HG03460 (cell line): ENCODE results near the gene TUG1.

Source experiments
- ATAC-seq: cut with Tn5 transposase; IDR thresholded peaks from one replicate; pipeline ENCODE4 v1.9.1; 2021; ENCODE audit not compliant: unreplicated experiment

Gene TUG1

DNA sequence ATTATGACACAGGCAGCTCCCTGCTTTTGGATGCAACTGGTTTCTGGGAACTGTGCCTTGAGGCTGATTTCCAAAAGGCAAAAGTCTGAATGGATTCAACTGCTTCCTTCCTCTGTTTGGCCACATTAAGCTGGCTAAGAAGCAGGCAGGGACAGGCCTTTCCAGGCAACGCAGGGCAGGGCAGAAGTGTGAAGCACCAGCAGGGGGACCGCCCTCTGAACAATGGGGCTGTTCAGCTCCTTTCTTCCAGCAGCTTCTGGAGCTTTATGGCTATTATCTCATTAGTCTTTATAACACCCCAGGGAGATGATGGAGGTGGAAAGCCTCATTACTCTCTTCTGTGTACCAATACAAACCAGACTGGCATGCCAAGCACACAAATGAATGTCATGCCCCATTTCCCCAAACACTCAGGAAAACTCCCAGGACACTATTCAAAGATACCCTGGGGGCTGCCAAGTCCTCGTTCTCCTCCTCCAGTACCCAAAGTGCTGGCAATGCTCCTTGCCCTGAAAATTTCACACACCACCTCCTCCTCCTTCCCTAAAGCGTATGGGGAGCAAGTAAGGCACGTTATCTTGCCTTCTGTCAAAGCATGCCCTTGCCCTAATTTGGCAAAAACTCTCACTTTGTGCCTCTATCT is 21.8 kb upstream of the TUG1 start:
- no peak for ATAC-seq

DNA sequence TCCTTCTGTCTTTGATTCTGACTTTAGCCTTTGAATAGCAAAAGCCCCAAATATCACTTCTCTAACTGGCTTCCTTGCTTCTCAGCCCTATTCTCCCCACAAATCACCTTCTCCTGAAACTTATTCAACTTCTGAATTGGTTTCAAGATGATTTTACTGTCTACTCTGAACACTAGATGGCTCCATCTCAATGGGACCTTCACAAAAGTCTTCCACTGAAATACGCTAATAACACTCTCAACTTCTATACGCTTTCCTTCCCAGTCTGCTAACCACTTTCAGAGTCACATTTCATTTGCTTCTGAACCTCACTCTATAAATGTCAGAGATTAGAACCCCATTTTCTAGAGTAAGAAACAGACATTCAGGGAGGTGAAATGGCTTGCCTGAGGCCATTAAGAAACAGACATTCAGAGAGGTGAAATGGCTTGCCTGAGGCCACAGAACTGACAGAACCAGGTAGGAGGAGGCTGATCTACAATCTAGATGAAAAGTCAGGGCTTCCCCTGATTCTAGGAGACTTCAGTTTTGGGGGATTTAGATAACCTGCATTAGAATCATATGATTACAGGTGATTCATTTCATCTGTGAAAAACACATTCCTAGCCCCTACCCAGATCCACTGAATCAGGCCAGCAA is 21.1 kb upstream of the TUG1 start:
- no peak for ATAC-seq

DNA sequence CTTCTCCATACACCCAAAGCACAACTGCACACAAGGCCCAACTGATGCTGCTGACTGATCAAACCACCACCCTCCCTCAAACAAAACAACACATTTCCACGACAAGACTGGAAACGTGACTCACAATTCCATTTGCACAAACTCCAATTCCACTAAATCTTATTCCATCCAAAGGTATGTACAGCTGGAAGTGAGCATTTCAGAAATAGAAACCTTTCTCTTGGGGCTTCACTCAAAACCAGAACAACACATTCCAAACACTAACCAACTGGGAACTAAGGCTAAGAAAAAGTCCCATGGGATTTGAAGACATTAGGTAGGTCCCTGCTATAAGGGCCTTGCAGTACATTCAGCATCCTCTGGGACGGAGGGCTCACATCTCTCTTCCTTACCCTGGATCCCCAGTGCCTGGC is 20.1 kb upstream of the TUG1 start:
- no peak for ATAC-seq

DNA sequence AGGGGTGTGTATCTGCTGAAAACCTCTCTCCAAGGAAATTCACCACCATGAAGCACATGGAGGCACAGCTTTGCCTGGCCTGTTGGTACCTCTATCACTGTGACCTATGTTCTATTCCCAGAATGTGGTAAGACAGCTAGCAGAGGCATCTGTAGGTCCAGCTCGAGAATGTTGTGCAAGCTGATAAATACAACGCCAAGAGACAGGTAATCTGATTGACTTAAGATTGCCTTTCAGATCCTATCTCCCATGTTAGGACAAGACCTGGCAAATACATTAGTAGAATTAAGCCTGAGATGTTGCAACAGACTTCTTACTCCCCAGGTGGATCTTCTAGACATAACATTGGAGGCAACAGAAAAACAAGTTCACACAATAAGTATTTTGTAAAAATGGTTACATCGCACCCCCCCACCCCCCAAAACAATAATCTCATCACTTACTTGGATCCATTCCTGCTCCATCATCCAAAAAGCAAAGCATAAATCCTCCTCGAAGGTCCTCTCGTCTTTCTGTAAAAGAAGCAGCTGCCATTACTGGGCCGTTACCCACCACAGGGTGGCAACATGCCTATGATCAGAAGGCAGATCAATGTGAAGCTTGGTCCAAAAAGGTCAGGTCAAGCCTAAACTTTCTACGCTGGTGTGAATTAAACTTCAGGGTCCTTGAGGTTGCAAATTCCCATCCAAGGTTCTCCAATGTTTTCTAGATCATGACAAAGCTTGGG is 19.0 kb upstream of the TUG1 start:
- ATAC-seq = no peak

DNA sequence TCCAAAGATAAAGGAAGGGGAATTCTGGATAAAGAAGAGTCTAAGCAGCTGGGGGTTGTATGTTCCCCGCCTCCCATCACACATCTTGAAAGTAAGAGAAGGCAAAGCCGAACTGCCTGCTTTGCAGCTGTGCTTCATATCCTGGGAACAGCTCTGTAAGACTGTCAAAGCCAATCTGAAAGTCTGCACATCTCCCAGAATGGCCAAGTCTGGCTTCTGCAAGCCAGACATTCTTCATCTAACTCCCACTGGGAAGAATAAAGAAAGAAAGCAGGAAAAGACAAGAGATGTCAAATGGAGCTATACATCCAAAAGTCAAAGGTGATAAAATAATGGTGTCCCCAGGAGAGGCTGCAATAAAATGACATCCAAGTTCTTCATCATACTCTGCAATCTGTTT is 15.9 kb upstream of the TUG1 start:
- no peak for ATAC-seq

DNA sequence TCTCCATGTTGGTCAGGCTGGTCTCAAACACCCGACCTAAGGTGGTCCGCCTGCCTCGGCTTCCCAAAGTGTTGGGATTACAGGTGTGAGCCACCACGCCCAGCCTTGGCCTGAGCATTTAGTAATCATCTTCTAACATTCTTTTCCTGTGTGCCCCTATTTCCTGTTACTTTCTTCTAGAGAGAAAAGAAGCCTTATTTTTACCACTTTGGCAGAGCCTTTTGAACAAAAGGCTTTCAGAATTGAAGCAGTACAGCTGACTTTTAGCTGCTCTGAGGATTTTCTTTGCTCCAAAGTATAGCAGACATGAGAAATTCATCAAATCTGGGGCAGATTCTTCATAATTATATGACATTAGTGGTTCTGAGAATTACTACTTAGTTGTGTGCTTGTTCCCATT is 13.9 kb upstream of the TUG1 start:
- ATAC-seq = no peak

GRCh38 chr22:30964858-30965257 is 4.2 kb upstream of the TUG1 start:
- ATAC-seq = no peak

DNA sequence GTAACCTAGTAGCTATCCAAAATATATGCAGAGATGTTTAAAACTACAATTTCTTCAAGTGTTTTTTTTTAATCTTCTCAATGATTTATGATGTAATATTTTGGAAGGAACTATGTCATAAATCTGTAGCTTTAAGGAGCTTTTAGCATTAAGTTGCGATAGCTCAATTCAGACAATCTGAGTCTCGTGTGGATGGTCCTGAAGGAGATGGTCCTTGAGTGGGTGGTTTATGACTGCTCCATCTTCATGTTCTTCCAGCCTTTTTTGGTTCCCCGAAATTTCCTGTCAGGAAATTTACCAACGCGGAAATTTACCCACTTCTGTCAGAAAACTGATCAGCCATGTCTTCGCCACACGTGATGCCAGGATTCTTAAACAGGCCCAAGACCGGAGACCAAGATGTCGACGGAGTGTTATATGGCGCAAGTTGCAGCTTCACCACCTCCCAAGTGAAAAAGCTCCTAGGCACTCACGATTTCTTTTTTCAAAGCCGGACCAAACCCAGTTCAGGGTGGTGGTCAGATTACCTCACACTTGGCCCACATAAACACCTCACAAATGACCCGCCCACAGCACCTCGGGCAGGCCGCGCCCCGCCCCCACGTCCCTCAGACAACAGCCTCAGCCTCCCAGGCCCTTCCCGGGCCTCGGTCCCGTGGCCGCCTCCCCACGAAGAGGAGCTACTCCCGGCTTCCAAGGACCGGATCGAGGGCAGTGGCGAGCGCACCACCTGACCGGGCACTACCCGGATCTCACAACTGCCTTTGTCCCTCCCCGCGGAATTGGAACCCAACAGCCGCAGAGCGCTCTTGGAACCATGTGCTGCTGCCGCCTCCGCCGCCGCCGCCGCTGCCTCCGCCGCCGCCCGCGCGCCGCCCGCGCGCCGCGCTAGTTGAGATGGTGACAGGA is 796 bp upstream of the TUG1 start, which contains the start of gene MORC2:
Gene MORC2, minus strand, starts transcription at position 760 of the 909 bp plus-strand sequence. CDS start 885 bp downstream, outside the sequence.
- peak; percentile 29 for ATAC-seq

DNA sequence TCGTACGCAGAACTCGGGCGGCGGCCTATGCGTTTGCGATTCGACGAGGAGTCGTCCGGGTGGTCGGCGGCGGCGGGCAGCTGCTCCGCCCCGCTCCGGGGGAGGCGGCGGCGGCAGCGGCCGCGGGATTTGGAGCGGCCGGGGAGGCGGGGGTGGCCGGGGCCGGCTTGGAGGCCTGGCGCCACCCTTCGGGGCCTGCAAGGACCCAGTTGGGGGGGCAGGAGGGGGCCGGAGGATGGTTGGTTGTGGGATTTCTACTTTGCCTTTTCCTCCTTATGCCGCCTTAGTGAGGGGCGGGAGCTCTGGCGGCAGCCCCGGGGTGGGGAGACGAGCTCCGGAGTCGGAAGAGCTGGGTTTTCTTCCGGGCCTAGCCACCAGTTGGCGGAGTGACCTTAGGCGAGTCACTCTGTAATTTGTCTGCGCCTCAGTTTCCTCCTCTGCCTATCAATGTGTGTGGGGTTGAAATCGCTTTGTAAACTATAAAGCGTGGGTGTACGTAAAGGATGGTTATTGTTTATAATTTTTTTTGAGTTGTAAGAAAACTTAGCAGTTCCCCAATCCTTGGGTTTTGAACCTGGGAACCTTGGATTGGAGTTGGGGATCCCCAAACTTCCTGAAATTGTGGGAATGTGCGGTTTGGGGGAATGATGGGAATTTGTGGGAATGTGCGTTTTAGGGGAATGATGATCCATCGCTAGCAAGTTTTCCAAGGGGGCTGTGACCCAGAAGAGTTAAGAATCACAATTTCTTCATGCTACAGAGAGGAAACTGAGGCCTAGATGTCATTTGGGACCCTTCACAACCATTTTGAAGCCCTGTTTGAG is 679 bp downstream of the TUG1 start:
- peak; percentile 28 for ATAC-seq

DNA sequence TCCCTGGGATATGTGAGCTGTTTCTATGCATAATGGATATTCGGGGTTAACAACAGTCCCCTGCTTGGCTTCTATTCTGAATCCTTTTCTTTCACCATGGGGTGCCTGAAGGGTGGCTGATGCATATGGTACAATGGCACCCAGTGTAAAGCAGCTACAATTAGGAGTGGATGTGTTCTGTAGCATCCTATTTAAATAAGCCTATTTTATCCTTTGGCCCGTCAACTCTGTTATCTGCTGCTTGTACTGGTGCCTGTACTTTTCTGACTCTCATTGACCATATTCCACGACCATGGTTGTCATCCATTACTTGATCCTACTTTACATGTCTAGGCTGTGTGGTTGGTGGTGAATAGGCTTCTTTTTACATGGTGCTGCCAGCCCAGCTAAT is 1.3 kb downstream of the TUG1 start:
- no peak for ATAC-seq

GRCh38 chr22:30978304-30978962 is 9.4 kb downstream of the TUG1 start:
- no peak for ATAC-seq

DNA sequence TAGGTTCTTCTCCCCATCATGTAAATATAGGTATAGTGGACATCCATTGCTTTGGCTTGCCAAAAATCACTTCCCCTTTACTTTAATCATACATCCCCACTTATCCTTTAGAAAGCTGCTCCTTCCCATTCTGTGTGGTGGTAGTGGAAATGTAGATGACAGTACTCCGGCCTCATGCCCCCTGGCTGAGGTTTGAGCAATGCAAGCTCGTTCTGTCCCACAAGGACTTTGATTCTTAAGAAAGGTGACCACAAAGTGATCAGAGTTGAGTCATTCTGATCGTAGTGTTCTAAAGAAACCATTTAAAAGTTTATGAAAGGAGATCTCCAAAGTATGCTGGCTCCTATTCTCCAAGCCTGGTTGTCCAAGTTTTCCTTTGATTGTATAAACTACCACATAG is 10.9 kb downstream of the TUG1 start:
- no peak for ATAC-seq

DNA sequence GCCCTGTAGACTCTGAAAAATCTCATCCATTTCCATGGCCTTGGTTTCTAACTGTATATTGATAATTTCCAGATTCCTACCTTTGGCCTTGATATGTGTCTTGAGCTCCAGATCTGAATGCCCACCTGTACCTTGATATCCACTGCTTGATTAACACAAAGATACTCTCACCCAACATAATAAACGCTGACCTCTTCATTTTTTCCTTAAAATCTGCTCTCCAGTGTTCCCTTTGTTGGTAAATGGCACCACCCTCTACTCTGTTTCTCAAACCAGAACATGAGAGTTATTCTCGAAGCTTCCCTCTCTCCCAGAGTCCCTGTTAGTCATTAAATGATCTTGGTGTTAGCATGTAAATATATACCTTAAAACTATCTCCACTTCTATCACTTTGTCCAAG is 13.4 kb downstream of the TUG1 start:
- no peak for ATAC-seq

- no peak for ATAC-seq
These were observed 15.3 kb downstream of the TUG1 start for GRCh38 chr22:30984317-30984716.

DNA sequence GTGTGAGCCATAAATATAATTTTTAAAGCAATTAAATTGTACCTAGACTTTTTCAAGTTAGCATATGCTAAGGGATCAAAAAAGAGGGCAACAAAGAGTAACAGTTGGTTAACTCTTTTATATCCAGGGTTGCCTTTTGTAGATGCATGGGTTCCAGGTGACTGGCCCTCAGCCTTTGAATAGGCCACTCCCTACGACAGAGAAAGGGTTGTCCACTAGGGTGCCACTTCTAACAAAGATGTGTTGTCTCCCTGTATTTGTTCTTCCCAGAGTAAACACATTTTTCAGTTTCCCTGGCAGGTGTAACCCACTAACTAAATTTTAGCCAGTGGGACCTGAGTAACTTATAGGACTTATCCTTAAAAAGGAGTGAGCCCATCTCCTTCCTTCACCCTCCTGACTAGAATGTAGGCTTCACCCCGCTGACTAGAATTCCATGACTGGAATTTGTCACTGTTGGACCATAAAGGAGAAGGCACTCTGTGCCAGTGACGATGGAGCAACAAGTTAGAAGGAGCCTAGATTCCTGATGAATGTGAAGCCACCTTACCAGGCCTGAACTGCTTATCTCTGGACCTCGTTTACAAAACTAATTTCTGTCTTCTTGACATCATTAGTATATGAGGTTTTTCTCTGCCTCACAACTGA is 16.6 kb downstream of the TUG1 start:
- ATAC-seq = no peak

GRCh38 chr22:30989474-30989873 is 20.4 kb downstream of the TUG1 start:
- no peak for ATAC-seq

DNA sequence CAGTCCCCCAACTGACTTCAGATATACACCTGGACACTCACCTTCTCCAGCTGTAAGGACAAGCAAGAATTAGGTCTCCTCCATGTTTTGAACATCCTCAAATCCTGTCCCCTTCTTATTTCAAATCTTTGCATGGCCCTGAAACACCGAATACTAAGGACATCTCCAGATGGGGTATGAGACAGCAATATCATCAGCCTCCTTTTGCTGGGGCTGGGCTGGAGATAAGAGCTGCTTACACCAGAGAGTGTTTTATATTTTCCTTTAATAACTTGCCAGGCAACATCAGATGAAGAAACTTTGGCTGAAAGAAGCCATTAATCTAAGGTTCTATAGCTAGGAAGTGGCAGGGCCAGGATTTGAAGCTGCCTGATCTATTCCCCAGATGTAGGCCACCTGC is 21.6 kb downstream of the TUG1 start:
- no peak for ATAC-seq

DNA sequence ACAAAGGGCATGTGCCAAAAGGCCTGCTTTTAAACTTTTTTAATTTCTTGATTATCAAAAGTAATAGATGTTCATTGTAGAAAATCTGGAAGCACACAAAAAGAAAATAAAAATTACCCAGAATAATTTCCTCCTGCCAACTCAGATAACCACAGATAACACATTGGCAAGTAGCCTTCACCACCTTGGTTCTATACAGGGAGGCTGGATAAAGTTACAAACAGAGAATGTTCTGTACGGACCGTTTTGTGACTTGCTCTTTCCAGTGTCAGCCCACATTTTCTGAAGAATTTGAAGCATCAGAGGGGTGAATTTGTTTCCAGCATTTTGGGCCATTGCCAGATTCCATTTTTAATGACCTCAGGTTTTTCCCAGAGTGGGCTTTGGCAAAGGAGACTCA is 23.5 kb downstream of the TUG1 start:
- no peak for ATAC-seq

GRCh38 chr22:30994960-30995359 is 25.9 kb downstream of the TUG1 start:
- no peak for ATAC-seq
